H1 (cell line): ENCODE data around the gene EMC10. TPM values are rescaled to one million over a fixed set of nuclear protein-coding genes. Genes with fewer than 3 reads are reported as not detected.

Source experiments
- CTCF ChIA-PET: fragments of 300-600 bp; sonication (Branson Sonifier 250); formaldehyde crosslinking; loops from one replicate; lab custom pipeline; 2021; ENCODE audit not compliant: partially characterized antibody; lab: Charles Lee
- POLR2A ChIA-PET: fragments of 300-600 bp; sonication (Branson Sonifier 250); formaldehyde crosslinking; loops from one replicate; lab custom pipeline; 2021; ENCODE audit warnings: inconsistent platforms; ENCODE audit not compliant: partially characterized antibody; lab: Charles Lee
- DNase-seq, 2 experiments: peaks; one replicate each; pipeline versions ENCODE4 v3.0.0 to v3.0.0-alpha.2; 2010 to 2022; ENCODE audit warnings: low spot score in 2 of 2, low read depth in 1 of 2, mixed read lengths in 1 of 2
- FAIRE-seq: peaks from 2 replicates; lab custom pipeline; 2011; peaks lifted over from hg19 to GRCh38; lab: Jason Lieb, UNC
- H2AFZ ChIP-seq: 2 replicates; pipeline ENCODE4 v1.8.1; 2012; ENCODE audit warnings: low read length, inconsistent platforms
- H2AK5ac ChIP-seq: 2 replicates; pipeline ENCODE4 v1.6.1; 2013; ENCODE audit warnings: low read depth, low read length
- H2BK120ac ChIP-seq: replicated peaks from 2 replicates; pipeline ENCODE3; 2013; ENCODE audit warnings: low read depth, low read length, inconsistent platforms
- H2BK12ac ChIP-seq: 2 replicates; pipeline ENCODE4 v1.6.1; 2013; ENCODE audit warnings: low read depth, low read length
- H2BK15ac ChIP-seq: 2 replicates; pipeline ENCODE4 v1.6.1; 2013; ENCODE audit warnings: low read length
- H2BK20ac ChIP-seq: 2 replicates; pipeline ENCODE4 v1.6.1; 2013; ENCODE audit warnings: low read length
- H2BK5ac ChIP-seq: 2 replicates; pipeline ENCODE4 v1.6.1; 2013; ENCODE audit warnings: low read depth, low read length
- H3K14ac ChIP-seq: 2 replicates; pipeline ENCODE4 v1.6.1; 2013; ENCODE audit warnings: inconsistent platforms; ENCODE audit not compliant: insufficient read length
- H3K18ac ChIP-seq: 2 replicates; pipeline ENCODE4 v1.6.1; 2013; ENCODE audit warnings: low read length; ENCODE audit errors: extremely low read depth
- H3K23ac ChIP-seq: 2 replicates; pipeline ENCODE4 v1.6.1; 2013; ENCODE audit warnings: inconsistent platforms; ENCODE audit not compliant: insufficient read length
- H3K23me2 ChIP-seq: 2 replicates; pipeline ENCODE4 v1.6.1; 2013; ENCODE audit warnings: low read depth, low read length
- H3K27ac ChIP-seq: 2 replicates; pipeline ENCODE4 v1.6.1; 2011; ENCODE audit warnings: low read depth, low read length, inconsistent platforms
- H3K27me3 ChIP-seq, 4 experiments: replicated peaks in 1 of 4; 1 replicate in 1 of 4; 2 replicates in 3 of 4; pipeline versions ENCODE4 v1.6.1 to v1.8.1; 2011 to 2013; ENCODE audit warnings: low read length in 3 of 4, mild to moderate bottlenecking in 3 of 4, inconsistent platforms in 2 of 4, mixed read lengths in 2 of 4, moderate library complexity in 1 of 4; ENCODE audit not compliant: control insufficient read depth in 3 of 4, insufficient read depth in 3 of 4; ENCODE audit errors: extremely low read depth in 1 of 4
- H3K36me3 ChIP-seq, 4 experiments: 2 replicates each; pipeline versions ENCODE4 v1.6.1 to v1.8.1; 2011 to 2013; ENCODE audit warnings: mild to moderate bottlenecking in 4 of 4, low read length in 3 of 4, moderate library complexity in 2 of 4, control low read depth in 1 of 4, inconsistent platforms in 1 of 4; ENCODE audit not compliant: insufficient read depth in 4 of 4, control insufficient read depth in 2 of 4
- H3K4ac ChIP-seq: replicated peaks from 2 replicates; pipeline ENCODE3; 2013; ENCODE audit warnings: low read length, low read depth, mixed read lengths, inconsistent platforms; ENCODE audit not compliant: insufficient read length
- H3K4me1 ChIP-seq, 4 experiments: replicated peaks in 1 of 4; 1 replicate in 1 of 4; 2 replicates in 3 of 4; pipeline versions ENCODE4 v1.6.1 to v1.8.1; 2011 to 2013; ENCODE audit warnings: low read length in 3 of 4, inconsistent platforms in 2 of 4, mixed read lengths in 1 of 4; ENCODE audit not compliant: insufficient read depth in 4 of 4, control insufficient read depth in 3 of 4
- H3K4me2 ChIP-seq, 2 experiments: 2 replicates each; pipeline versions ENCODE4 v1.6.1 to v1.8.1; 2011 to 2013; ENCODE audit warnings: low read depth in 2 of 2, low read length in 2 of 2, control low read depth in 1 of 2, inconsistent platforms in 1 of 2, mild to moderate bottlenecking in 1 of 2; ENCODE audit not compliant: insufficient read depth in 1 of 2
- H3K4me3 ChIP-seq, 4 experiments: fragments of 200-600, 300-600 bp in 1 of 4; sonication (generic), shearing (Covaris generic), sonication (Bioruptor Twin) in 1 of 4; 2 replicates each; pipeline versions ENCODE4 v1.5.1 to v1.8.1; 2011 to 2016; ENCODE audit warnings: low read length in 4 of 4, low read depth in 3 of 4, control low read depth in 2 of 4, inconsistent platforms in 2 of 4, mild to moderate bottlenecking in 2 of 4, mixed read lengths in 1 of 4, moderate library complexity in 1 of 4; ENCODE audit not compliant: insufficient read depth in 2 of 4; ENCODE audit errors: extremely low read depth in 1 of 4
- H3K56ac ChIP-seq: replicated peaks from 2 replicates; pipeline ENCODE3; 2013; ENCODE audit warnings: low read depth, mild to moderate bottlenecking, mixed read lengths, low read length, inconsistent platforms; ENCODE audit not compliant: insufficient read length
- H3K79me1 ChIP-seq: 2 replicates; pipeline ENCODE4 v1.6.1; 2013; ENCODE audit warnings: low read depth, low read length, control low read depth
- H3K79me2 ChIP-seq, 2 experiments: 2 replicates each; pipeline versions ENCODE4 v1.6.1 to v1.8.1; 2012 to 2013; ENCODE audit warnings: low read length in 2 of 2, mild to moderate bottlenecking in 2 of 2, inconsistent platforms in 1 of 2; ENCODE audit not compliant: insufficient read depth in 2 of 2, control insufficient read depth in 1 of 2
- H3K9ac ChIP-seq, 4 experiments: replicated peaks in 1 of 4; 1 replicate in 1 of 4; 2 replicates in 3 of 4; pipeline versions ENCODE4 v1.6.1 to v1.8.1; 2011 to 2013; ENCODE audit warnings: low read depth in 3 of 4, low read length in 3 of 4, control low read depth in 2 of 4, mild to moderate bottlenecking in 2 of 4, moderate library complexity in 2 of 4, inconsistent platforms in 1 of 4; ENCODE audit errors: extremely low read depth in 1 of 4
- H3K9me3 ChIP-seq, 2 experiments: 2 replicates each; pipeline versions ENCODE4 v1.6.1 to v1.8.1; 2012 to 2013; ENCODE audit warnings: mild to moderate bottlenecking in 2 of 2, moderate library complexity in 2 of 2, control low read depth in 1 of 2, inconsistent platforms in 1 of 2, low read depth in 1 of 2, low read length in 1 of 2, mixed read lengths in 1 of 2; ENCODE audit not compliant: insufficient read depth in 2 of 2
- H4K20me1 ChIP-seq, 2 experiments: replicated peaks in 1 of 2; 2 replicates each; pipeline versions ENCODE3 to v1.8.1; 2011 to 2013; ENCODE audit warnings: inconsistent platforms in 2 of 2, low read length in 2 of 2, mild to moderate bottlenecking in 1 of 2; ENCODE audit not compliant: insufficient read depth in 2 of 2, control insufficient read depth in 1 of 2
- H4K5ac ChIP-seq: 2 replicates; pipeline ENCODE4 v1.6.1; 2013; ENCODE audit warnings: low read length, low read depth, mixed read lengths, inconsistent platforms; ENCODE audit not compliant: insufficient read length
- H4K8ac ChIP-seq: 2 replicates; pipeline ENCODE4 v1.8.0; 2013; ENCODE audit warnings: mild to moderate bottlenecking, moderate library complexity, low read length, inconsistent platforms; ENCODE audit not compliant: insufficient read depth; ENCODE audit errors: extremely low read depth
- H4K91ac ChIP-seq: replicated peaks from 2 replicates; pipeline ENCODE3; 2013; ENCODE audit warnings: low read length, mixed read lengths, inconsistent platforms; ENCODE audit not compliant: insufficient read length
- CBX5 ChIP-seq: fragments of 300-800, 300-1000 bp; sonication (generic); IDR thresholded peaks from 2 replicates; pipeline ENCODE4 v1.7.1; 2016; ENCODE audit warnings: antibody characterized with exemption, low read length, low read depth
- CBX8 ChIP-seq: fragments of 300-800, 300-1000 bp; sonication (generic); IDR thresholded peaks from 2 replicates; pipeline ENCODE4 v1.7.1; 2016; ENCODE audit warnings: low read depth, low read length, borderline replicate concordance
- CHD1 ChIP-seq: IDR thresholded peaks from 2 replicates; pipeline ENCODE4 v1.6.1; 2012; ENCODE audit warnings: low read depth, low read length, improper control_type of control experiment
- CREB1 ChIP-seq: IDR thresholded peaks from 2 replicates; pipeline ENCODE4 v1.6.1; 2012; ENCODE audit warnings: inconsistent platforms
- NANOG ChIP-seq: IDR thresholded peaks from 2 replicates; pipeline ENCODE4 v1.6.1; 2011; ENCODE audit warnings: low read length, low read depth, mild to moderate bottlenecking, inconsistent platforms; ENCODE audit not compliant: insufficient read depth, poor library complexity, severe bottlenecking
- PHF8 ChIP-seq: fragments of 200-600 bp; sonication (generic); conservative IDR thresholded peaks from 2 replicates; pipeline ENCODE4 v1.7.1; 2012; ENCODE audit warnings: low read depth, mild to moderate bottlenecking, inconsistent platforms, low read length, moderate library complexity
- SAP30 ChIP-seq: fragments of 300-600 bp; sonication (generic); IDR thresholded peaks from 2 replicates; pipeline ENCODE4 v1.7.1; 2012; ENCODE audit warnings: low read length, moderate library complexity, mild to moderate bottlenecking, inconsistent platforms; ENCODE audit not compliant: insufficient read depth, insufficient replicate concordance
- SIN3A ChIP-seq, 2 experiments: IDR thresholded peaks in 1 of 2; conservative IDR thresholded peaks in 1 of 2; 2 replicates each; pipeline ENCODE4 v1.6.1; 2011 to 2012; ENCODE audit warnings: low read length in 2 of 2, improper control_type of control experiment in 1 of 2, low read depth in 1 of 2, mild to moderate bottlenecking in 1 of 2
- SP1 ChIP-seq: IDR thresholded peaks from 2 replicates; pipeline ENCODE4 v1.6.1; 2011; ENCODE audit warnings: low read depth, low read length
- TAF7 ChIP-seq: optimal IDR thresholded peaks from 2 replicates; pipeline ENCODE3; 2011; ENCODE audit warnings: low read depth, mild to moderate bottlenecking, inconsistent platforms, low read length, moderate library complexity, borderline replicate concordance
- TCF12 ChIP-seq: IDR thresholded peaks from 2 replicates; pipeline ENCODE4 v1.6.1; 2011; ENCODE audit warnings: low read depth, mild to moderate bottlenecking, low read length
- WGBS, 2 experiments: shearing (Covaris generic) in 1 of 2; methylation state at CpG; one replicate each; pipeline versions ENCODE4 v1.1.6 to v1.1.7; 2013 to 2015; ENCODE audit warnings: low lambda C conversion rate in 2 of 2, mixed read lengths in 2 of 2, inconsistent platforms in 1 of 2, low coverage in 1 of 2, missing lambda C conversion rate in 1 of 2; ENCODE audit not compliant: insufficient replicate concordance in 2 of 2, insufficient coverage in 1 of 2, insufficient read length in 1 of 2; ENCODE audit errors: extremely low coverage in 1 of 2, missing lambda C conversion rate in 1 of 2; 5-methylcytosine and 5-hydroxymethylcytosine counted together
- polyA plus RNA-seq, 7 experiments: library from polyadenylated mRNA; depleted of rRNA in 3 of 7; stranded (reverse) in 5 of 7; unstranded in 2 of 7; fragments of >200 nt in 5 of 7; fragments of 200-250 nt in 2 of 7; gene quantifications; 1 replicate in 5 of 7; 2 replicates in 1 of 7; 4 replicates in 1 of 7; pipeline versions ENCODE4 v1.2.1 to v1.2.3, GENCODE V29; 2011 to 2013; ENCODE audit warnings: missing spikeins in 2 of 7, mixed read lengths in 2 of 7
- total RNA-seq: library from RNA; stranded (reverse); fragmentation: NEBNext Ultra II Directional; extraction: Animal tissue kit (Norgen Biotek cat#: 25700); gene quantifications from 2 replicates; pipeline ENCODE4 v1.2.1, GENCODE V29; 2021

Gene EMC10
- total and polyA plus RNA-seq, 2 of the 8 experiments (the other 6 are each of a cell fraction or from before 2014, with no cell fraction given): 77.6 to 103 TPM

DNA sequence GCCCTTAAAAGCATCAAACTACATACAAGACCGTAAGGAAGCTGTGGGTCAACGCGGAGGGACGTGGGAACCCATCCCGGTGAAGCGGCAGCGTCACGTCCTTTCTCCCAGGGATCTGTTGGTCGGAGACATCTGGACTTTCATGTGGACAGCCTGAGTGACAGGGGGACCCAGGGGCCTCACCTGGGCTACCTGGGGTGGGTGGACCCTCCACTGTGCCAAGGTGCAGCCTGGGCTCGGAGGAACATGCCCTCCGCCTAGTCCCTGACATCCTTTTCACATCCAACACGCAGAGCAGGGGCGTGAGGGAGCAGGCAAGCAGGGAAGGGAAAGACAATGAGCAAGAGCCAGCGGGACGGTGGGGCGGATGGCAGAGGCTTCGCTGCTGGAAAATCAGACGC is 14.1 kb downstream of the EMC10 start:
- Histone ChIP-seq H3K36me3 (0 out of 8 replicates have a peak, but pooled peaks cover 0 to 3% (median 0%) of the 10 kb centered on the region in 4 experiments), H2BK120ac (no peak overlapping the region), H4K5ac (no peak overlapping the region), H4K8ac (no peak overlapping the region), H3K79me1 (no peaks in the 10 kb centered on the region), H2BK12ac (peak overlapping the region; percentile 75; the same call in 1 of the 2 replicates), H2BK5ac (no peak overlapping the region), H3K4me2 (peak overlapping the region in 1 of 2 experiments; percentile 63; a peak in 2 of 4 replicates), H4K91ac (no peak overlapping the region), H2AFZ (no peak overlapping the region), H3K56ac (no peak overlapping the region), H3K4ac (no peak overlapping the region), H2BK20ac (no peak overlapping the region), H3K9me3 (peaks cover 14% of the 10 kb centered on the region in 2 experiments), H3K23me2 (peaks cover 3% of the 10 kb centered on the region; the same call in 1 of the 2 replicates), H3K4me1 (peaks cover 0 to 17% (median 9%) of the 10 kb centered on the region in 4 experiments; a peak in 5 of 7 replicates), H4K20me1 (no peaks in the 10 kb centered on the region), H3K14ac (no peak overlapping the region), H3K27ac (no peak overlapping the region), H3K9ac (no peak overlapping the region), H2BK15ac (no peak overlapping the region; the same call in 1 of the 2 replicates), H2AK5ac (no peak overlapping the region; the same call in 1 of the 2 replicates), H3K4me3 (0 out of 8 replicates have a peak overlapping the region, but pooled peaks of 1 of the 4 experiments have one; percentile 19), H3K79me2 (no peaks in the 10 kb centered on the region), H3K23ac (no peak overlapping the region), H3K18ac (no peak overlapping the region), H3K27me3 (peaks cover 10 to 70% (median 55%) of the 10 kb centered on the region in 4 experiments)
- ChIA-PET POLR2A (interaction anchor here (0.5 to 2.7 kb wide), 5 partner anchors 10 to 149 kb away, joined by 3 to 12 read pairs (median 6); partner anchors contain the start of genes EMC10 and GARIN5A), CTCF (interaction anchor here (0.6 to 2.2 kb wide), 7 partner anchors 11 to 601 kb away, joined by 3 to 7 read pairs (median 3); no protein-coding TSS in a partner anchor)
- no peak for FAIRE-seq
- no peak for TF ChIP-seq SP1
- TF ChIP-seq CREB1: no peak
- no peak for TF ChIP-seq NANOG
- no peak for TF ChIP-seq TAF7
- no peak for TF ChIP-seq CBX8
- TF ChIP-seq PHF8: no peak
- no peak for TF ChIP-seq TCF12
- TF ChIP-seq CBX5: no peak
- TF ChIP-seq CHD1: no peak
- no peak for TF ChIP-seq SAP30
- no peak for TF ChIP-seq SIN3A (conservative IDR thresholded peaks at IDR 0.05 in 1 of 2, IDR thresholded peaks at IDR 0.05 in 1 of 2; ENCODE audit: low read depth in 1 of 2, low read length in 2 of 2)
- no peak for DNase-seq
- WGBS, 2 experiments: 75% methylated on average over 18 of the region's 18 CpGs; no CpG with 5 or more reads in 1 of the 2 experiments
